ENCODE results near the gene MUC2.

The MUC2 gene

DNA sequence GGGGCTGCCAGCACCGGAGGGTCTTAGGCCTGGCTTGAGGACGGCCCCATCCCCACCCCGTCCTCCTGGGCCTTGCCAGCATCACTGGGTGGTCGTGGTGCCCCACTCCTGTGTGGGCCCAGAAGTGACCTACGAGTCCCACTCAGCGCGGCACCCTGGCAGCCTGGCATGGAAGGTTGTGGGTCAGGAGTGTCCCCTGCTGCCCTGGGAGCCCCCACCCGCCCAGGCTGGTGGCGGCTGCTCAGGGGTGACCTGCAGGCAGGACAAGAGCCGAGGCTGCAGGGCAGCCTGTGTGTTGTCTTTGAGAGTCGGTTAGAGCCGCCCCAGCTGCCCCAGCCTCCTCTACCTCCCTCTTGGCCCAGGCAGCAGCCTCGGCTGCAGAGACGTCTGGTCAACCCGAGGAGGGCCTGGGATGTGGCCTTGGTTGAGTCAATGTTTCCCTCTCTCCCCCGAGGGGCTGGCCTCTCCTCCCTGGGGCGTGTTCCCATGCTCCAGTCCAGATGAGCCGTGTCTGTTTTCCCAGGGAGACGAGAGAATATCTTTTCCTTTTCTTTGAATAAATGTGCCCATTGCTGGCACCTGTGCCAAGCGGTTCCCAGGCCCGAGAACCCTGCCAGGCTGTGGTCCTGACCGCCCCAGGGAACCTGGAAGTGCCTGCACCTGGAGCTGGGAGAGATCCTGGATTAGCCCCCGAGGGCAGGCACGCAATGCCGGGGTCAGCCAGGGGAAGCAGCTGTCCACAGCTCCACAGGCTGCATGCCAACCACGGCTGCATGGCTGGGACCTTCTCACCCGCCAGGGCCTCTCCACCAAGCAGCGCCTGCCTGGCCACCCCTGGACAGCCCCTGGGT, 47.4 kb downstream of the MUC2 start:
- TF ChIP-seq, protein P1, sequence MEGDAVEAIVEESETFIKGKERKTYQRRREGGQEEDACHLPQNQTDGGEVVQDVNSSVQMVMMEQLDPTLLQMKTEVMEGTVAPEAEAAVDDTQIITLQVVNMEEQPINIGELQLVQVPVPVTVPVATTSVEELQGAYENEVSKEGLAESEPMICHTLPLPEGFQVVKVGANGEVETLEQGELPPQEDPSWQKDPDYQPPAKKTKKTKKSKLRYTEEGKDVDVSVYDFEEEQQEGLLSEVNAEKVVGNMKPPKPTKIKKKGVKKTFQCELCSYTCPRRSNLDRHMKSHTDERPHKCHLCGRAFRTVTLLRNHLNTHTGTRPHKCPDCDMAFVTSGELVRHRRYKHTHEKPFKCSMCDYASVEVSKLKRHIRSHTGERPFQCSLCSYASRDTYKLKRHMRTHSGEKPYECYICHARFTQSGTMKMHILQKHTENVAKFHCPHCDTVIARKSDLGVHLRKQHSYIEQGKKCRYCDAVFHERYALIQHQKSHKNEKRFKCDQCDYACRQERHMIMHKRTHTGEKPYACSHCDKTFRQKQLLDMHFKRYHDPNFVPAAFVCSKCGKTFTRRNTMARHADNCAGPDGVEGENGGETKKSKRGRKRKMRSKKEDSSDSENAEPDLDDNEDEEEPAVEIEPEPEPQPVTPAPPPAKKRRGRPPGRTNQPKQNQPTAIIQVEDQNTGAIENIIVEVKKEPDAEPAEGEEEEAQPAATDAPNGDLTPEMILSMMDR (conservative IDR thresholded peaks at IDR 0.05; ENCODE audit: low read depth, low read length): no peak
- peak; percentile 9 for DNase-seq (ENCODE audit: low read depth)
- H3K4me3 ChIP-seq (ENCODE audit: low read depth, low read length): no peak overlapping the region

DNA sequence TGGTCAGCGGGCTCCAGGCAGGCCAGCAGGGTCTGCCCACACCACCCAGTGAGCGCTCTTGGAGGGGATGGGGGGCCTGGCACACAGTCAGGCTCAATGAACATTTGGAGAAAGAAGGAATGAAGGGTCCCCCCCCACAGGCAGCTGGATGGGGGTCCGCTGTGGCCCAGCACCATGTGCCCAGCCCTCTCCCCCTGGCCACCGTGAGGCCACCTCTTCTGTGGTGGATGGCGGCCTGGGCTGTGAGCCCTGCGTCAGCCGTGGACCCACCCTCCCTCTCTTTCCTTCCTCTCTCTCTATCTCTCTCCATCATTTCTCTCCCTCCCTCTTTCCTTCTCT, 48.0 kb downstream of the MUC2 start:
- H3K4me3 ChIP-seq (ENCODE audit: low read depth, low read length): no peak overlapping the region
- DNase-seq (ENCODE audit: low read depth): no peak
- TF ChIP-seq, protein P1 (conservative IDR thresholded peaks at IDR 0.05; ENCODE audit: low read depth, low read length): no peak

DNA sequence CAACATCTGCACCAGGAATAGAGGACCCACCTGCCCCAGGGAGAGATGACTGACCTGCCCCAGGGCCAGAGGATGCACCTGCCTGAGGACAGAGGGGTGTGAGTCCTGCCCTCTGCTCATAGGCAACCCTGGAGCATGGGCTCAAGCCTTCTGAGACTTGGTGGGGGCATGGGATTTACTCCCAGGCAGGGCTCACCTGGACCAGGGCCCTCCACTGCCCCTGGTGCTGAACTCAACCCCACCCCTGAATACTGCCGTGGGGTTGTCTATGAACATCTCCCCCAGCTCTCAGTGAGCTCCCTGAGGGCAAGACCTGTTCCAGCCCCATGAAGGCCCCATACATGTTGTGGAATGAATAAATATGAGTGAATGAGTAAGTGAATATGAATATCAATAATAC, 49.3 kb downstream of the MUC2 start:
- DNase-seq (ENCODE audit: low read depth): no peak
- TF ChIP-seq, protein P1 (conservative IDR thresholded peaks at IDR 0.05; ENCODE audit: low read depth, low read length): no peak
- no peak overlapping the region for H3K4me3 ChIP-seq (ENCODE audit: low read depth, low read length)
